NCI-H146 treated with DMSO at 0.1 percent for 48 hours (cell line): ENCODE results near the gene ATXN1.

Experiments used
- DNase-seq: peaks from one replicate; lab custom pipeline; 2025; ENCODE audit not compliant: unreplicated experiment; lab: John Stamatoyannopoulos, UW

ATXN1 gene

GRCh38 chr6:16783952-16784565 is 22.8 kb upstream of the ATXN1 start:
- no peak for DNase-seq

- DNase-seq: peak; percentile 4
Measured at GRCh38 chr6:16783509-16783908, 22.2 kb upstream of the ATXN1 start.

DNA sequence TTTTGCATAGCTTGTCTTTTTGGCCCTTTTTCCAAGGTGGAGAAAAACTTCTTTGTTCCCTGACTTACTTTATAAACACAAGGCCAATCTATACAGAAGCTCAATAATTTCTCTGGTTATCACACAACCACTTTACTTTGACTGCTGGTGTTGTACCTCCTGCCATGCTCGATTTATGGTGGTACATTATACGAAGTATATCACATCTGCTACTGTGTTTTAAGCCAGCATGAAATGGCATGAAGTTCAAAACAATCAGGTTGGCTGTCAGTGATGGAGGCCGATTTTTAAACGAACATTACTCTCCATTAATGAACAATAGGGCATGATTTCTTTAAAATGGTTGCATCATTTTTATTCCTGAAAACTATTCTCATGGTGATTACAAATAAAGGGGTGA is 21.0 kb upstream of the ATXN1 start:
- DNase-seq: no peak

GRCh38 chr6:16781348-16782169 is 20.3 kb upstream of the ATXN1 start:
- DNase-seq: no peak

DNA sequence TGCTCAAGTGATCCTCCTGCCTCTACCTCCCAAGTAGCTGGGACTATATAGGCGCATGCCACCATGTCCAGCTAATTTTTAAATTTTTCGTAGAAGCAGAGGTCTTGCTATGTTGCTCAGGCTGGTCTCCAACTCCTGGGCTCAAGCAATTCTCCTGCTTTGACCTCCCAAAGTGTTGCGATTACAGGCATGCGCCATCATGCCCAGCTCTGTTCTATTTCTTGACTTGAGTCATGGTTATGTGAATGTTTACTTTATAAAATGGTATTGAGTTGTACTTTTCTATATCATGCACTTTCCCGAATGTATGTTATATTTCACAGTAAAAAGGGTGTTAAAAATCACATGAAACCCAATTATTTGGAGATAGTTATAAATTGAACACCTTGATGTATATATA is 17.3 kb upstream of the ATXN1 start:
- DNase-seq: no peak

GRCh38 chr6:16777794-16778193 is 16.5 kb upstream of the ATXN1 start:
- DNase-seq: no peak

DNA sequence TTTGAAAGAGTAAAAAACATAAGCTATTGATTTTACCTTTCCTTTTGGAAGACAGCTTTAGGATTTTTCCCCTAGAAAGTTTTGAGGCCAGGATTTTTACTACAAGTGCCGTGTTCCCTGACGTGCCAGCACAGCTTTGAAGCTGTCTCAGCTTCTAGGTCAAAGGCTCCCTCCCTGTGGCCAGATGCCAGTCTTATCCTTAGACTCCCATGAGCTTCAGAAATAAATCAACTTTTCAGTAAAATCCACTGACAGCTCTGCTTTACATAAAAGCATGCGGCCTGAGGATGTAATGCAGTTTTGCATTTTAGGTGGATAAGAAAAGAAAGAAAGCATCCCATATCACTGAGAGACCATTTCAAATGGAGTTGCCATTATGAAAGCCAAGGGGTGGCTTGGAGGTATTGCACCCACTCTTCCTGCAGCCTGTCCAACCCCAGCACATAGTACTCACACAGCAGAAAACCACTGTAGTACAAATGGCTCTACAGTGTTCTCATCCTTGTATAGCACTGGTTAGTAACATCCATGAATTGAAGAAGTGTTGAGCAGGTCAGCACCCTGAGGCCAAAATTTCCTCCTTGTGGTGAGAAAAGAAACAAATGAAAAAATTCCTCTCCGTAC is 15.2 kb upstream of the ATXN1 start:
- no peak for DNase-seq

DNA sequence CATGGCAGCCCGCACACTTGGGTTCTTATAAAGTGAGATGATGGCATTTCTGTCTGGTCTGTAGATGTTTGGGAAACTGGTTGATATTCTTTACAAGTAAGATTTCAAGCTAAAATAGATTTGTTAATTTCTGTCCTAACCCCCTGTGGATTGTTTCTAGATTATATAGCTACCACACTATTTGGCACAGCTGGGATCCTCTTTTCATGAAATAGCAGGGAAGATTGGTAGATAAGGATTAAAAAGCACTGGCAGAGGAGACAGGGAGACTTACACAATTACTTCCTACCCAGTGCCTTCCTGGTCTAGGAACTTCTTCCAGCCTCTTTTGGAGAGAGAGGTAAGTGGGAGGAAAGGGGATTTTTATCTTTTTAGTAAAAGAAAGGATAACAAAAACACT is 13.2 kb upstream of the ATXN1 start:
- peak; percentile 15 for DNase-seq

DNA sequence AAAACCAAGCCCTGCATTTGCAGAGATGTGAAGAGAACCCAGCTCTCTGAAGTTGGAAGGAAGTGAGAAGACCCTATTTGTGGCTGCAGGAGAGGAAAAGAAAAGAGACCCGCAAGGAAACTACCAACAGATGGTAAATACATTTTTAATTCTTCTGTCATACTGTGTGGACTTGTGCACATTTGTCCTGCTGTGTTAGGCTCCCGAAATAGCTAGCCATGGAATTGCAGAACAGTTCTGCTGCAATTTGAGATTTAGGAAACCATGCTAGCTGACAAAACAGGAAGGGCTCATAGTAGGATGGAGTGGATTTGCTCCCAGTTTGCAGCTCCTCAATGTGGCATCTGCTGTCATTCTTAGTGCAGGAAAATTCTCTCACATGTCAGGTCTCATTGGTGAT is 12.1 kb upstream of the ATXN1 start:
- DNase-seq: no peak

- DNase-seq: peak; percentile 45
Measured at GRCh38 chr6:16770701-16771569, 9.7 kb upstream of the ATXN1 start.

DNA sequence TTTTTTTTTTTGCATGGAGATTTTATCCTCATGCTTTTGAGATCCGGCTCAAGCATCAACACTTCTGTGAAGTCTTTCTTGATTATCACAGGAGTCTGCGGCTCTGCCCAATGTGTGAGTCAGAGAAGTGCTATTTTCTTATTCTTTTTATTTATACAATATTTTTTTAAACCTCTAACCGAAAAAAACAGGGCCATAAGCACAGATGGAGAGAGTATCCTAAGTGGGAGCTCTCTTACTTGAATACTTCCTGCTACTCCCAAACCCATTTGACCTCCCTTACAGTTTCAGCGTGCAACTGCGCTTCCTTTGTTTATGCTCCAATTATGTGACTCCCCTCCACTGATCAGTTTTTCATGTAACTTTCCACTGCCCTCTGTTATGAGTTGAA is 8.7 kb upstream of the ATXN1 start:
- DNase-seq: no peak

DNA sequence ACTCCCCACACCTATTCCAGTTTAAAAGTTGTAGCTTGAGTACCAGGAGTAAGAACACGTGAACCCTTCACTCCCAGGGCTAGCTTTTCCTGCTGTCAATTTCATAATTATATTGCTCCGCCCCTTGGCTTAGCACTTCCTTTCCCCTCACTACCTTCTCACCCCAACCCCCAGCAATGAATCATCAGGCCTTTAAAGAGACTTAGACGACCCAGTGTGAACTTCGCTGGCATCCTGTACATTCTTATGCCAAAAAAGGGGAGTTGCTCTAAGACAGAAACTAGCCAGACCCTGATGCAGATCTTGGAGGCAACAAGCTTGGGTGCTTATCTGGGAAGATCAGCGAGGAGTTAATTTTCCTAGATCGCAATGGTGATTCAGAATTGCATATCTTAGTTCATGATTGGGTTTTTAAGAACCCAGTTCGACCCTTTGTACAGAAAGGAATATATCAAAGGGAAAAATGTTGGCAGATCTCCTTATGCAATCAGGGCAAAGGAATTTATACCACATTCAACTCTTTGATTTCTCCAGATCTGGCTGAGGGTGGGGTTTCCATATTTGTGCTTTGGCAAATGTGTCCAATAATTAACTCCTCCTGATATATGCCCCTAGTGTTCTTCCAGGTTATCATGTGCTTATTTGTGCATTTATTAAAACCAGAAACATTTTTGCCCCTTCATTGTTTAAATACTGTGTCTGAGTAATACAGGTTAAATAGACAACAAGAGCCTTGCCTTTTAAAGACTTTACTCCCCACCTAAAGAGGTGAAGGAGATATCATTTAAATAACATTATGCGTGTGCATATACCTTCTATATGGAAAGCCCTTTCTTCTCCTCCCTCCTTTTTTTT is 8.1 kb upstream of the ATXN1 start:
- no peak for DNase-seq

- no peak for DNase-seq
Measured at GRCh38 chr6:16768477-16768830, 7.2 kb upstream of the ATXN1 start.

GRCh38 chr6:16767765-16768476 is 6.7 kb upstream of the ATXN1 start:
- no peak for DNase-seq

- no peak for DNase-seq
Measured at GRCh38 chr6:16766836-16767745, 5.8 kb upstream of the ATXN1 start.

DNA sequence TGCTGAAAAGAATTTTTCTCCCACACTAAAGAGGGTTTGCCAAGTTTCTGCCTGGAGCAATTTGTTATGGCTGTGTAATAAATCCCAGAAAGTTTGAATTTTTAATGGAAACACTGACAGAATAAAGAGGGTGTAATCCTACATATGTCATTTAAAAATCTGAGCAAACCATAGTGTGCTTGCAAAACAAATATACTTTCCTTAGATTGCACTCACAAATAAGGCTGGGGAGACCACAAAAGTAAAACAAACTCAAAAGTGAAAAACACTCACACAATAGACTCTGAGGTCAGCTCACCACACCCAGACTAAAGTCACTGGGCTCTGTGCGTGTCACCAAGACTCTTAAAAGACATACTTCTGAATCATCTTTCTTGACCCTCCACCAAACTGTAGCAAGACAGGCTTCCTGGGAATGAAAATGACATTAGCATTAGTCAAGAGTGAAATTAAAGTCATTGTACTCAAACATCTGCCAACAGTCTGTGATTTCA is 4.8 kb upstream of the ATXN1 start:
- DNase-seq: no peak

DNA sequence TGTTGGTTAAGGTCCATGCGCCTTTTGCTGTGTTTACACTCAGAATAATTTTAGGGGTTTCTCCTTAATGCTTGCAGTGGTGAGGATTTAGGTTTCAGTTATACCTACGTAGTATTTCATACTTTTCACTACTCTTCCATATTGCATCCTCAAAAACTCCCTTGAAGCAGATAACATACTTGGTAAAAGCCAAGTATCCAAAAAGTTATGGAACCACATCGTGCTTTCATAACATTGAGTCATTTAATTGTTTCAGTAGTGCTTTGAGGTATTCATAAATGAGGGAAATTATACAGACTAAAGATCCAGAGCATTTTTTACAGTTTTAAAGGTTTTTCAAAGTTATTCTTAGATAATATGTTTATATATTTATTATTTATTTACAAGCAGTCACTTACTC is 4.0 kb upstream of the ATXN1 start:
- no peak for DNase-seq

- DNase-seq: no peak
Measured at GRCh38 chr6:16764188-16764950, 3.1 kb upstream of the ATXN1 start.
